Measurements from ENCODE around the gene RGL3.
"Not testable (repeated sequence)": the region's sequence is repeated elsewhere in the genome, so short reads cannot be mapped to it uniquely, and the experiment has no call there.

Gene RGL3

DNA sequence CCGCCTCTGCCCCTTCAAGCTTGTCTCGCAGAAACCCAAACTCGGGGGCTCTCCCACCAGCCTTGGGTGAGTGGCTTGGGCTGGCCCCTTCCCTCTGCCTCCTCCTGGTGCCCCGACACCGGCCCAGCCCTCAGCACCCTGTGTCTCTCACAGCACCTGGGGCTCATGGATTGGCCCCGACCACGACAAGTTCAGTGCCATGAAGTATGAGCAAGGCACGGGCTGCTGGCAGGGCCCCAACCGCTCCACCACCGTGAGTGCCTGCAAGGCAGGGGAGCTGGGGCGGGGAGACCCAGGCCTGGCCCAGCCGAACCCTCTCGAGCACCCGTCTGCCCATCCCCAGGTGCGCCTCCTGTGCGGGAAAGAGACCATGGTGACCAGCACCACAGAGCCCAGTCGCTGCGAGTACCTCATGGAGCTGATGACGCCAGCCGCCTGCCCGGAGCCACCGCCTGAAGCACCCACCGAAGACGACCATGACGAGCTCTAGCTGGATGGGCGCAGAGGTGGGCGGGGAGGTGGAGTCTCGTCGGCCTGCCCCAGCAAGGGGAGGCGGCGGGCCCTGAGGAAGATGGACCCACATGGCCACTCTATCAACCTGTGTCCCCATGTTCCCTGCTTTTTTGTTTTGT lies 29.9 kb upstream of the RGL3 start:
- DNase-seq, result no peak

GRCh38 chr19:11448410-11448809 lies 29.3 kb upstream of the RGL3 start:
- DNase-seq, result no peak

DNA sequence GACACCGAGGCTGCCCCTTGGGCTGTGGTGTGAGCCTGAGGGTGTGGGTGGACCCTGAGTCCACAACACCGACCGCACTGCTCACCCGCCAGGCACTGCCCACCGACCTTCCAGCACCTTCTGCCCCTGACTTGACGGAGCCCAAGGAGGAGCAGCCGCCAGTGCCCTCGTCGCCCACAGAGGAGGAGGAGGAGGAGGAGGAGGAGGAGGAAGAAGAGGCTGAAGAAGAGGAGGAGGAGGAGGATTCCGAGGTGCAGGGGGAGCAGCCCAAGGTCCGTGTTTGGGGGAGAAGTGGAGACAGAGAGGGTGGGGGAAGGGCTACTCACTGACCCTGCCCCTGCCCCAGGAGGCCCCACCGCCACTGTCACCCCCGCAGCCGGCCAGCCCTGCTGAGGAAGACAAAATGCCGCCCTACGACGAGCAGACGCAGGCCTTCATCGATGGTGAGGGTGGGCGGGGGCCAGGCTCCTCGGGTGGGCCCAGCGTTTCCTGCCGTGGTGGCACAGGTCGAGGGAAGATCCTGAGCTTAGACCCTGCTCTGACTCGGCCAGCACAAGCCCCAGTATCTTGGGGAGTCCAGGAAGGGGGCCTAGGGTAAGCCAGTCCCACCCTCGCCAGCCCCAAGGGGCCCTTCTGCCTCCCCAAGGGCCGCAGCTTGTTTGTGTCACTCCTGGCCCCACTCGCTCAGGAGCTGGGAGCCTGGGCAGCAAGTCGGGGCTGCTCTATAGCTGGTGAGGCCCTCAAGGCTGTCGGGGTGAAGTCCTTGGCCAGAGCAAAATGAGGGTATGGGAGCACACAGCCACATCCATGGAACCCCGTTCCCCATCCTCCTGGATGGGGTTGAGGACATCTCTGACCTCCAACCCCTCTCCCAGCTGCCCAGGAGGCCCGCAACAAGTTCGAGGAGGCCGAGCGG lies 28.5 kb upstream of the RGL3 start:
- no peak for DNase-seq

DNA sequence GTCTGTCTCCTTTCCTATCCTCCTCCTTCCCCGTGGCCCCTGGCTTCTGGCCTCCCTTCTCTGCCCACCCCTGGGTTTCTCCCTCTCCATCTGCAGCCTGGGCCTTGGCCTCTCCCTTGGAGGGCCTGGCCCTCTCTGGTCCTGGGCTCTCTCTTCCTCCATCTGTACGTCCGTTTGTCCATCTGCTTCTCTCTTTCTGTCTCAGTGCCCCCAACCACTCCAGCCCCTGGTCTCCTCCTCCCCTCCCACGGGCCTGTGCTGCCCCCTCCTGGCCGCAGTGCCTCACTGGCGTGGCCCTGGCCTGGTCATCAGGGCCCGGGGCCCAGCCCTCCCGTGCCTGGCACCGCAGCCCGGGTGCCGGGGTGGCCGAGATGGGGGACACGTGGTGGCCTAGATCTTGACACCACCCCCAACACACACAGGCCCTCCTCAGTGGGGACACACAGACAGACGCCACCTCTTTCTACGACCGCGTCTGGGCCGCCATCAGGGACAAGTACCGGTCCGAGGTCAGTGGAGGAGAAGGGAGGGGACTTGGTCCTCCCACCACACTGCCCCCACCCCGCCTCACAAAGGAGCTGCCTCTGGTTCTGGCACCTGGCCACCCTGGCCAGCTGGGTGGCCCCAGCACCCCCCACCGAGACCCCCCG lies 27.7 kb upstream of the RGL3 start:
- DNase-seq, result peak; percentile 12

DNA sequence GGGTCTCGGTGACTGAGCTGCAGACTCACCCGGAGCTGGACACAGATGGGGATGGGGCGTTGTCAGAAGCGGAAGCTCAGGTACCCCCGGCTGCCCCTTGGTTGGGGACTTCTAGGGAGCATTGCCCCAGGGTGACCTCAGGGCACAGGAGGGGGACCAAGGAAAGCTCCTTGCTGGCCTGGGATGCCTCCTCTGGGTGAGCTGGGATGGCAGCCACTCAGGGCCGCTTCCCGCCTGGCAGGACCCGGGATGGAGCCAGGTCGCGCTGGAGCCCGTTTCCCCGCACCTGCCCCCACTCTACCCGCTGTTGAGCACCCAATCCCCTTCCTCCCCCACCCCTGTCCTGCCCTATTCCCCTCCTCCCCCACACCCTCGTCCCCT lies 27.1 kb upstream of the RGL3 start:
- no peak for DNase-seq

DNA sequence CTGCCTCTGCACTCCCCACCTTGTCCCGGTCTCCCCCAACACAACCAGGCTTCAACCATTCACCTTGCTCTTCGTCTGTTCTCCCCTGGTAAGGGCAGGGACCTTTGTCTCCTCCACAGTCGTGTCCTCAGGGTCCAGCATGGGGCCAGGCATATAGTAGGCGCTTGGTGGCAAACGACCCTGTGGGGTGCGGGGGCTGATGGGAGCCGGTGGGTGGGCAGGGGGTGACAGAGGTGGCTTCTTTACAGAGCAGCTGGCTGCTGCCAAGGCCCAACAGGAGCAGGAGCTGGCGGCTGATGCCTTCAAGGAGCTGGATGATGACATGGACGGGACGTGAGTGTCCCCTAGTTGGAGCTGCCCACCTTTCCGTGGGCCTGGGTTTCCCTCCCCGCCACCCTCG lies 26.0 kb upstream of the RGL3 start:
- DNase-seq, result no peak

- DNase-seq, result no peak
Observed at GRCh38 chr19:11444059-11444458, 24.9 kb upstream of the RGL3 start.

DNA sequence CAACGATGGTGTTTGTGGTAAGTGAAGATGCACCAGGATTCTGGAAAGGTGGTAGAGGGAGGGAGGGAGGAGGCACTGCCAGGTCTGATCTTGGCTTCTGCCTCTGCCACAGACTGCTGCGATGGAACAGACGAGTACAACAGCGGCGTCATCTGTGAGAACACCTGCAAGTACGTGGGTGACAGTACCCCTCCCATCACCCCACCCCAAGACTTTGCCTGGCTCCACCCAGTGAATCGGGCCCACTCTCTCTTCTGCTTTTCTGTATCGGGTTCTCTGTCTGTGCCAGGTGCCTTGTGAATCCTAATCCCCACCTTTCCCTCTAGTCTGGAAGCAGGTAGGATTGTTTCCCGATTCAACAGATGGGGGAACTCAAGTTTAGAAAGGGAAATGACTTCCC lies 18.8 kb upstream of the RGL3 start:
- DNase-seq, result no peak

DNA sequence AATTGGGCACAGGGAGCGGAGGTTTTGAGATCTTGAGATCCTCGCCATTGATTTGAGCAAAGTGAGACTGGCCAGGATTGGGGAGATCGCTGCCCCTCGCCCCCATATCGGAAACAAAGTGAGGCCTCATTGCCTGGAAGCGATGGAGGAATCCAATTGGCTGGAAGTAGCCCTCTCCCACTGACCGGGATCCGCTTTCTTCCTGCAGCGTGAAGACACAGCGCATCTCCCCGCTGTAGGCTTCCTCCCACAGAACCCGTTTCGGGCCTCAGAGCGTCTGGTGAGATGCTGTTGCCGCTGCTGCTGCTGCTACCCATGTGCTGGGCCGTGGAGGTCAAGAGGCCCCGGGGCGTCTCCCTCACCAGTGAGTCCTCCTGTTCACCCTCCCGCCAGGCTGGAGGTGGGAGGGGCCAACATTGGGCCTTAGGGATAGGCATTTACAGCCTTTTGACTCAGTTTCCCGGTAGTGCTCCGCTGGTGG lies 16.8 kb upstream of the RGL3 start:
- no peak for DNase-seq

GRCh38 chr19:11435057-11435832 lies 16.1 kb upstream of the RGL3 start, which contains the start of the genes ODAD3 and PRKCSH:
Gene ODAD3, minus strand, starts transcription at chr19:11435121. Its CDS starts 105 bp downstream, at chr19:11435016.
Gene PRKCSH, plus strand, starts transcription at chr19:11435635. Its CDS starts 483 bp downstream, at chr19:11436118.
- DNase-seq, result peak; percentile 100

GRCh38 chr19:11434703-11435056 lies 15.6 kb upstream of the RGL3 start:
- no peak for DNase-seq

GRCh38 chr19:11433526-11433925 lies 14.4 kb upstream of the RGL3 start:
- DNase-seq, result not testable (repeated sequence)

- DNase-seq, result no peak
Observed at GRCh38 chr19:11426656-11427055, 7.5 kb upstream of the RGL3 start.

- no peak for DNase-seq
Observed at GRCh38 chr19:11425719-11426457, 6.8 kb upstream of the RGL3 start.

DNA sequence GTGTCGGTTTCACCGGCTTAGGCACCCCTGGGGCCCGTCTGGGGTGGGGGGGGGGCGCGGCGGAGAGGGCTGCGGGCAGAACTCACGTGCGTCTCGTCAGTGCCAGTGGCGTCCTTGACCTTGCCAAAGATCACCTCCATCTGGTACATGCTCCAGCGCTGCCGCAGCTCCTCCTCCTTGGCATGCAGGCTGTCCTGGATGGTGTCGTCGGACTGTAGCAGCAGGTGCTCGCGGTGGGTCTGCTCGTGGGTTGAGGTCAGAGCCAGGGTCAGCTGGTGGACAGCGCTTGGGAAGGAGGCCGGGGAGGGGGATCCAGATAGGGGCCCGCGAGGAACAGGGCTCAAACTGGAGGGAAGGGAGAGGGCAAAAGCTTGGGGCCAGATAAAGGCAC lies 4.7 kb upstream of the RGL3 start:
- DNase-seq, result no peak

DNA sequence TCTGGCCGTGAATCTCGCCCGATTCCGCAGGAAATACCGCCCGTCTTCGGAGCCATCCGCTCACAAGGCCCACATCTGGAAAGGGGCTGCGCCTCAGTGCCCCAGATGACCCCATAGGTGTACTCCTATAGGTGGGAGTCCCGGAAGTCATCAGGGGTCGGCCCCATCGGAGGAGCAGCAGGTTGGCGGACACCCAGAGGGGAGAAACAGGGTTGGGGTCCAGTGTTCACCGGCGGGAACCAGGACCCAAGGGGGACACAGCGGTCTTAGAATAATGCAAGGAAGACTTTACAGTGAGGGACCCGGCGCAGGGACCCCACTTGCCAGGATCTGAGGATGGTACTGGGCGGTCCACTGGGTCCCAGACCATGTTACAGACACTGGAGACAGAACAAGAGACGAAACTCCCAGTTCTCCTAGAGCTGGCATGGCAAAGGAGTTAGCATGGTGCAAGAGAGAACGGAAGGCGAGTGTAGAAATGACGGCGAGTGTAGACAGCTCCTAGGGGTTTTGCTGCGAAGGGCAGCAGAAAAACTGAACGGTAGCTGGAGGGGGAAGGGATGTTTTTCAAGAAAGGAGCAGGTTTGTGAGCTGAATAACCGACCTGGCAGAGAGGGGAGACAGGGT lies 4.2 kb upstream of the RGL3 start:
- no peak for DNase-seq

DNA sequence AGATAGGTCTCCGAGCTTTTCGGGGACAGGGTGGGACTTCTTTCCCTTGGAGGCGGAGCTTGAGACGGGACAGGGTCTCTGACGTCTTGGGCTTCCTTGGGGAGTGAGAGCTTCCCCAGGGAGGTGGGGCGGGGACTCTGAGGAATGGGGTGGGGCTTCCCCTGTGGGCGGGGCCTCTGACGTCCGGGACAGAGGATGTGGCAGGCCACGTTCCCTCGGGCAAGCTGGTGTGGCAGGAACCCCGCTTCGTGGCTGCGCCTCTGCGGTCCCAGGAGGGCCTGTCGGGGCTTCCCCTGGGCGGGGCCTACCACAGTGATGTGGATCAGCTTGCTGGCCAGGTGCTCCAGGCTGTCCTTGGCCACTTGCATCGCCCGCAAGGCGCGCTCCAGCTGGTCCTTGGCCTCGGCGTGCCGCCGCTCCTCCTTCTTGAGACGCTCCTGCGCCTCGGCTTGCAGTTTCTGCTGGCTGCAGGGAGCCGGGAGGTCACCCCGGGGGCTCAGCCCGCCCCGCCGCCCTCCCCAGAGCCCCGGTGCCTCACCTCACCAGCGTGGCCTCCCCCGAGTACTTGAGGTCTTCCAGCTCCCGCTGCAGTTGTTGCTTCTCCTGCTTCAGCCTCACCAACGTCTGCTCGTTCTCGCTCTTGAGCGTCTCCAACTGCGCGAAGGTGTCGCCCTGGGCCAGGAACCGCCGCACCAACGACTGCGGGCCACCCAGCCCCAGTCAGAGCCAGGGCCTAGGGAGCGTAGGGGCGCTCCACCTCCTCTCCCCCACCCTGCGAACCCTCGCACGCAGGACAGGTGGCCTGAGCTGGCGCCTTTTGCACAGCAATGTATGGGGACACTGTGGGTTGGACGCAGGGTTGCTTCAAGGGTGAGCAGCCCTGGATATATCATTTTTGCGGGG lies 3.3 kb upstream of the RGL3 start:
- DNase-seq, result no peak

DNA sequence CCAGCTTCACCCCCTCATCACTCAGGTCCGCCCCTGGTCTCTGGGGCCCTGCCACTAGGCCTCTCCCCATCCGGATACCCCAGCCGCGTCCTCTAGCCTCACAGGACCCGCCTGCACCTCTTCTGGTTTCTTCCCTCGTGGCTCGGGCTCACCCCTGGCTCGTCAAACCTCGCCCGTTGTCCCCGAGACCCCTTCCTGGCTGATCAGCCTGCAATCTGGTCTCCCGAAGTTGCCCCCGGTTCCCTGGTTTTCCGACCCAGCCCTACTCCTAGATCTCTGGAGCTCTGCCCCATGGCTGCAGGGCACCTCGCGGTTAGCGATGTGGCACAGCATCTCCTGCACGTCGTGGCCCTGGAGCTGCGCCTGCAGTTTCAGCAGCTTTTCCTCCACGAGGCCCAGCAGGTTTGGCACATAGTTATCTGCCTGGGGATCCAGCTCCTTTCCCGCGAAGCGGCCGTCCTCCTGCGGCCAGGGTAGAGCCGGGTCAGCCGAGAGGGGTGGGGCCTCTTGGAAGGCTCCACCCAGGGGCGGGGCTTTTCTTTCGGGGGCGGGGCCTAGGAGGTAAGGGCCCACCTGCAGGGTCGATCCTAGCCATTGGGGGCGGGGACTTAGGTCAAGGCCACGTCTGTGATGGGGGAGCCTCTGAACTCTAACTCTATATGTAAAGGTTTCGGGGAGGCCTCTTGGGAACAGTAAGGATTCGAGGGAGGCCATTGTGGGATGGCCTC lies 2.4 kb upstream of the RGL3 start:
- DNase-seq, result no peak

DNA sequence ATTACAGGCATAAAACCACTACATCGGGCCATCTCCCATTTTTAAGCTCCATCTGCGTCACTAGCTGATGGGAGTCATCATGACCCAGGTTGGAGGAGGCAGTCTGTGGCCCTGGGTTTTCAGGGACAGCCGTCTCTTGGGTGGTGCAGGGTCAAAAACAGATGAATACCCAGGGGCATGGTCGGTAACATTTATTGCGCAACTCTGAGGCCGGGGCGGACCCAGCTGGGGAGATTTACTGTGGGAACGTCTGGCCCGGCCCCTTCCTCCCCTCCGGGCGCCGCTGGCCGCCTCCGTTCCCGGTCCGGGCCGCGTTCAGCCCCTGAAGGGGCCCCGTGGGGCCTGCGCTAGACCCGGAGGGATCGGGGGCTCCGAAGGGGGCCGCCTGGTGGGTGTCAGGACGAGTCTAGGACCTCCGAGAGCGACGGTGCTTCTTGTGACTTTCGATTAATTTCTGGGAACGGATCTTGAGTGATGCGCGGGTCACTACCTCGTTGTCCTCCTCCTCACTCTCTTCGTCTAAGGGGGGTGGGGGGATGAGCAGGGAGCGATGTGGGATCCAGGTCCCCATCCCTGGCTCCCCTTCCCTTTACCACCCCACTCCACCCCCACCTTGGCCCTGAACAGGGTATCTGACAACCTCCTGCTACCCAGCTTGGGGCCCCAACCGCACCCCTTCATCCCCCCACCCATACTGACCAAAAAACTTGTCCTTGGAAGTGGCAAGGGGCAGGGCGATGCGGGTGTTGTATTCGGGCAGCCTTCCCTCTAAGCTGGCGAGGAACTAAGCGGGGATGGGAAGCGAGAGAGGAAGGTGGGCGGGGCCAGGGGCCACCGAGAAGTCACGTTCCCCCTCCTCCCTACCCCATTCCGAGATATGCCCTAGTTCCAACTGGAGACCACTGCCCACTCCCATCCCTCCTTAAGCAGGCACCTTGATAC lies 1.6 kb upstream of the RGL3 start:
- DNase-seq, result no peak
